Measurements from ENCODE around the gene TF.

DNA sequence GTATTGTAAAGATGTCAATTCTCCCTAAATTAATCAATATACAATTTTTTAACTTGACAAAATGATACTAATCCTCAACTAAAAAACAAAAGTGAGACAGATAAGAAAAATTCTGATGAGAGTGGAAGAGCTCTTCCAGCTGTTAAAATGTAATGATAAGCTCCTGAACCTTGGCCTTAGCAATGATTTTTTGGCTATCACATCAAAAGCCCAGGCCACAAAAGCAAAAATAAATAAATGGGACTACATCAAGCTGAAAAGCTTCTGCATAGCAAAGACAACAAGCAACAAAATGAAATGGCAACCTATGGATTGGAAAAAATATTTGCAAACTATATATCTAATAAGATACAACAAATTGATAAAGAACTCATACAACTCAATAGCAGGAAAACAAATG lies 35.4 kb downstream of the TF start:
- TF ChIP-seq EZH2 (IDR thresholded peaks at IDR 0.05; ENCODE audit: insufficient read depth, poor library complexity, severe bottlenecking): no peak
- TF ChIP-seq EZH2phosphoT487 (IDR thresholded peaks at IDR 0.05; ENCODE audit: insufficient read depth, low read depth): no peak

Data from GM23248 (cell line).